T-helper 2 cell treated with Interferon-gamma antibody and Interleukin-4, amounts not matched to agents 100 ng/mL and 5 ng/mL, for 36 hours (primary cell): ENCODE measurements around the gene FH. TPM values are rescaled to one million over a fixed set of nuclear protein-coding genes. Genes with fewer than 3 reads are reported as not detected.

Experiments
- intact Hi-C: fragments of 100-400 bp; cut with micrococcal nuclease; formaldehyde crosslinking; loops from one replicate; pipeline ENCODE4 v1.15.1; 2023
- total RNA-seq: library from RNA; stranded (reverse); gene quantifications from 2 replicates; pipeline ENCODE4 v1.2.3, GENCODE V29; 2022

FH gene
- 73.2 and 78.6 TPM in 2 replicates for total RNA-seq

DNA sequence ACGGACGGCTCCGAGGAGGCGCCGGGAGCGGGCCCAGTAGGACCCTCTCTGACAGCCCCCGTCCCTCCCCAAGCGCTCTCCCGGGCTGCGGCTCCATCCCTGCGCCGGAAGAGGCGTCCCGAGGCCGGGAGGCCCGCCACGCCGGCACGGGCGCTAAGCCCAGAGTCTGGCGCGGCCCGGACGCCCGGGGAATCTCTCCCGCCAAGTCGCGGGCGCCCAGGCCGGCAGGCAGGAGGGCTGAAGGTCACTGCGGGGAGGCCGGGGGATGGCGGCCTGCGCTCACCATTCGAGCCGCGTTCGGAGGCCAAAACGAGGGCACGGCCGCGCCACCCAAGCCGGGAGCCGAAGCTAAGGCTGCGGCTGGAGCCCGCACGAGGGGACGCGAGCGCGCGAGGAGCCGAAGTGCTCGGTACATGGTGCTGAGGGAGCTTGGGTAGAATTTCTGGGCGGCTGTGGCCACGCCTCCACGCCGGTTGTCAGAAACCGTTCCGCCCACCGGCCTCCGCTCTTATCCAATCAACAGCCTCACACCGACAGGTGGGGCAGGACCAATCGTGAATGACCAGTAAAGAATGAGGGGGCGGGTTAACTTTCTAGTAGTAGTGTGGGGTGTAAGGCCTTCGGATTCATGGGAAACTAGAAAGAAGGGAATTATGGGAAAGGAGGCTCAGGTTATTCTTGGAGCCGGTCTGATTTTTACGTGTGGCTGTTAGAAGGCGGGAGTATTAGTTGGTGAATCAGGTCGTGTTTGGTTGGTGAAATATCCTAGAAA, at the start of gene FH:
FH (minus strand) TSS at position 448 of the 772 bp plus-strand sequence; CDS start at position 415, 33 bp downstream.
- intact Hi-C loops = loop anchor here (1.0 kb wide), 4 partner anchors 12 to 328 kb away; partner anchors contain the start of genes CHML and OPN3

DNA sequence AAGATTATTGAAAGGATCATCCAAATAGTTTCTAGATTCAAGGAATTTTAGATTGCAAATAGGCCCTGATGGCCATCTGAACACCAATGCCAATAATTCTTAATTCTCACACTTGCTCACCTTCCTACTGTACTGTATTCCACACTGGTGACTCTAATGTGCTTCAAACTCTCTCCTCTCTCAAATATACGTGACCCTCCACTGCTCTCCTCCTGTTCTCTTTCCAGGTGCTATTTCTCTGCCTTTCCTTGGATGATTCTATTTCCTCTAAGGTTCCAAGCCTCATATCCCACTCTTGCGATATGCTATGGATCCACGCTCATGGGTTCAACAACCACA, 41.3 kb upstream of the FH start:
- intact Hi-C loops = no loop called here

DNA sequence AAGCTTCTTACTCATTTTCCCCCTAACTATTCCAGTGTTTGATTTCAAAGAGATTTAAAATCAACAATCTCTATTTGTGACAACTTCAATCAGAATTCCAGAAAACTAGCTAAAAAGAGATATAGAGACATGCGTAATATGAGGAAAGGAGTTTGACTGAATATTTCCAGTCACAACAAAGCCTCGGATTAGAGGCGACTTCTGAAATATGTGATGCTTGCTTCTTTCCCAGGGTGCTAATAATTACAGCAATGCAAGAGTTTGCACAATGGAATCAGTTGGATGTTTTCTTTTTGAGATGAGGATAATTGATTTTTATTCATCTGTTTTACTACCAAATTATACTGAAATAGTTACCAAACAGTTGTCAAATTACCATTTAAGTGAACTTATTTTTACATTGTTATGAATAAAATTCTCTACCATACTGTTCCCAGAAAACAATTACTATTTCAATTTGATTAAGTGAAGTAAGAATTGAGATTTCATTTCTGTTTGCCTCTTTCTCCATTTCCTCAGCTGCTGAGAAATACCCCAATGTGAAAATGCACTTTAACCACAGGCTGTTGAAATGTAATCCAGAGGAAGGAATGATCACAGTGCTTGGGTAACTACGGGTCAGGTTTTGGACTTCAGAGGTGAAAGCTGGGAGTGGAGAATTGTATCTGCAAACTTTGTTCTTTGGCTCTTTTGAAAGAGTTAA, 40.7 kb upstream of the FH start:
- intact Hi-C loops = no loop called here

GRCh38 chr1:241557551-241558193, 38.1 kb upstream of the FH start:
- intact Hi-C loops = no loop called here

DNA sequence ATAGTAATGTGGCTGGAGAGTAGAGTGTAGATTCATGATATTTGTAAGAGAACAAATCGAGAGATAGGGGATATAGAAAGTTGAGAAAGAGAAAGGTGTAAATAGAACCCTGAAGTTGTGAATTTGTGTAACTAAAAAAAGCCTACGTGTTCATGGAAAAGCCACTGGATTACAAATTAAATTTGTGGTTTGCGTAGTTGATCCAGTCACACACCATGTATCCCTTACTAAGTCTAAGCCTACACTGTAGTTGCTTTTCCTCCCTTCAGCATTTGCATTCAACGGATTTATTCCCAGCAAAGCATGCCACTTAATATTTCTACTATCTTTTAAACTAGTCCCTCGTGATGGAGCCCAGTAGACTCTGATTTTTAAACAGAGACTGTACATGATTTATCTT, 37.5 kb upstream of the FH start:
- intact Hi-C loops = no loop called here

GRCh38 chr1:241555526-241555925, 36.0 kb upstream of the FH start:
- intact Hi-C loops = no loop called here

DNA sequence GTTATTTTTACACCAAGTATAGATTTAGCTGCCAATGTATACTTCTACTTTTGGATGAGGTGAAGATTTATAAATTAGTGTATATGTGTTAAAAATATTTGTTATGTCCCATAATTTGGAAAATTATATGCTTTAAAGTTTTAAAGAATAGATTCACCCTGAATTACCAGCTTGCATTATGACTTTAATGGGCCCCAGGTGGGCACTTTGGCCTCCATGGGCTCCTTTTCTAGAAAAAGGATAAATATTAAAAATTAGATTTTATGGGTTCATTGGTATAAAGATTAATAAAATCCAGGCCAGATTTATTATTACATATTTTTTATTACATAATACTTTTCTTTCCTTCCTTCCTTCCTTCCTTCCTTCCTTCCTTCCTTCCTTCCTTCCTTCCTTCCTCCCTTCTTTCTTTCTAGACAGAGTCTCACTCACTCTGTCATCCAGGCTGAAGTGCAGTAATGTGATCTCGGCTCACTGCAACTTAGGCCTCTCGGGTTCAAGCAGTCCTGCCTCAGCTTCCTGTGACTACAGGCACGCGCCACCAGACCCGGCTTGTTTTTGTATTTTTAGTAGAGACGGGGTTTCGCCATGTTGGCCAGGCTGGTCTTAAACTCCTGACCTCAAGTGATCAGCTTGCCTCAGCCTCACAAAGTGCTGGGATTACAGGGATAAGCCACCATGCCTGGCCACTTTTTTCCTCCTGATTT, 34.5 kb upstream of the FH start:
- intact Hi-C loops = no loop called here

GRCh38 chr1:241551759-241552638, 32.4 kb upstream of the FH start:
- intact Hi-C loops = loop anchor here (1.0 to 2.0 kb wide), 2 partner anchors 19 to 33 kb away; partner anchors contain the start of genes FH and KMO

DNA sequence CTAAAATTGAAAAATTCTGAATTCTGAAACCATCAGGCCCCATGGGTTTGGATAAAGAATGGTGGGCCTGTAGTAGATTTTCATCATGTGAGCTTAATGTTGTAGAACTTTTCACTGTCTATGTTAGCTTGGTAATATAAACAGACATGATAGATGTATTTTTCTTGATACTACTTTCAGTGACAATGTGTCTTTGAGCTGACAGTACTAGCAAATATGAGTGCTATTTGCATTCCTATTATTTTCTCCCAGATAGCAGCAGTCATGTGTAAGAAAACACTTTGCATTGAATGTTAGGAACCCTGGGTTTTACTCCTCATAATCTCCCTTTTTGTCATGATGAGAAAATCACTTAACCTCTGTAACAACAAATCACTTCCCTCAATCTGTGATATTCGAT, 30.8 kb upstream of the FH start:
- intact Hi-C loops = loop anchor here (2.0 kb wide), 1 partner anchor 18 kb away; the partner anchor contains the start of gene KMO

DNA sequence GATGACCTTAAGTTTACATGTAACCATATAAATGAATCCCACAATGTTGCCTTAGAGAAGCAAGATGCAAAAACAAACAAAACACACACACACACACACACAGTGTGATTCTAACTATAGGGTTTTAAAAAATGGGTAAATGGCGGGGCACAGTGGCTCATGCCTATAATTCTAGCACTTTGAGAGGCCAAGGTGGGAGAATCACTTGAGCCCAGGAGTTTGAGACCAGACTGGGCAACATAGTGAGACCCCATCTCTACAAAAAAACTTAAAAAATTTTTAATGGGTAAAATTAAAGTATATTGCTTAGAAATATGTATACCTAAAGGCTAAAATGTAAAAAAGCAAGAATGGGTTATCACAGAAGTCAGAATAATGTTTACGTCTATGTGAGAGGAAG, 28.5 kb upstream of the FH start:
- intact Hi-C loops = no loop called here

DNA sequence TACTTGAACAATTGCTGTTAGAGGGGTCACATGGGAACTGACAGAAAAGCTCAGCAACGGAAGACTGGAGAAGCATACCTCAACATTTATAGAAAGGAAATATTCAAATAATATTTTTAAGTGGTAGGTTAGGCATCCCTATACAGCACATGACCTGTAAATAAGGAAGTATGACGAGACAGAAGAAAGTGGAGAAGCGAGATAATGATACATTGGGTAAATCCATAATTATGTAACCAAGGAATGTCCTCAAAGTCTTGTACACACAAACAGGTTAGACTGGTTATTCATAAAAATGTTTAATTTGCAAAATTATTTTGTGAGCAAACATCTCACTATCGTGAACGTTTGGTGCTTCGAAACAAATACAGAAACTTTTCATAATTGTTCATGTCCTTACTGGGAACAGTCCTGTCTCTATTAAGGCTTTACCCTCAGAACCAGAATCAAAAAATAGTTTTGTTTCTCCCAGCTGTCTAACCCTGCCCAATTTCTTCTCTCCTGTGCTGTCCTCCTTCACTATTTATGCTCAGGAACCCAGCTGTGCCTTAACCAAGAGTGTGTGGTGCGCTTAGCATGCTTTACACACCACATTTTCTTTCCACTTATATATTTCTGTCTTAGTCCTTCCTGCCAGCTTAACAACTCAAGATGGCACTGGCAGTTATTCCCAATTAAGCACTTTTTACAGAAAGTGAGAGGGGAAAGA, 22.8 kb upstream of the FH start:
- intact Hi-C loops = no loop called here

DNA sequence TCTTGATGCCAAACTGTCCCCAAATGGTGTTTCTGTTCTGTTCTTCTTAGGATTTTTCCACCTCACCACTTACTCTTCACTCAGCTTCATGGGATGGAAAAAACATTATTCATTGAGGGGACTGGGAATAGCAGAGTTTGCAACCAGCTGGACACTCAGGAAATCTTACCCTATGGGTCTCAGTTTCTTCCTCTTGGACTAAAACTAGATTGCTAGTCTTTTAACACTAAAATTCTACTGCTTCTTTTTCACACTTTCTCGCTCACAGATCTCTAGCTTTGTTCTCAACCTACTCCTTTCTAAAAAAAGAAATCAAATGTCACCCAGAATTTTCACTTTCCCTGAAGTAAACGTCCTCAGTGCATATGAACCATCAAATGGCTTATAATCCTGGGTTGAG, 17.4 kb upstream of the FH start:
- intact Hi-C loops = no loop called here

DNA sequence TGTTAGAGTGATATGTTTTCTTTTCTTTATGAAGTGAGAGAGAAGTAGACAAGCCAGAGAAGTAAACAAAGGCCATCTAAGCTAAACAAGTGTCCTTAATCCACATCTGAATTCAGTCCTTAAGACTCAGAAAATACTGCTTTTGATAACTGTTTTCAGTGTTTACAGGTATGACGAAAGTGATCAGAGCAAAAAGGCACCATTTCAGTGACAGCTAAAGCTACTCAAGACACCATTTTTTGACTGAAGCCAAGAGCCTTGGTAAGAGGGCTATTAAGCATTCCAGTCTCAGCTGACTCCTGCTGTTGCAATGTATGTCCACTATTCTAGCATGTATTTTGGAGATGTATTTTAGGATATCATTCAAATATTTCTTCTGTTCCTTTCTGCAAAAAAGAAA, 16.7 kb upstream of the FH start:
- intact Hi-C loops = no loop called here

DNA sequence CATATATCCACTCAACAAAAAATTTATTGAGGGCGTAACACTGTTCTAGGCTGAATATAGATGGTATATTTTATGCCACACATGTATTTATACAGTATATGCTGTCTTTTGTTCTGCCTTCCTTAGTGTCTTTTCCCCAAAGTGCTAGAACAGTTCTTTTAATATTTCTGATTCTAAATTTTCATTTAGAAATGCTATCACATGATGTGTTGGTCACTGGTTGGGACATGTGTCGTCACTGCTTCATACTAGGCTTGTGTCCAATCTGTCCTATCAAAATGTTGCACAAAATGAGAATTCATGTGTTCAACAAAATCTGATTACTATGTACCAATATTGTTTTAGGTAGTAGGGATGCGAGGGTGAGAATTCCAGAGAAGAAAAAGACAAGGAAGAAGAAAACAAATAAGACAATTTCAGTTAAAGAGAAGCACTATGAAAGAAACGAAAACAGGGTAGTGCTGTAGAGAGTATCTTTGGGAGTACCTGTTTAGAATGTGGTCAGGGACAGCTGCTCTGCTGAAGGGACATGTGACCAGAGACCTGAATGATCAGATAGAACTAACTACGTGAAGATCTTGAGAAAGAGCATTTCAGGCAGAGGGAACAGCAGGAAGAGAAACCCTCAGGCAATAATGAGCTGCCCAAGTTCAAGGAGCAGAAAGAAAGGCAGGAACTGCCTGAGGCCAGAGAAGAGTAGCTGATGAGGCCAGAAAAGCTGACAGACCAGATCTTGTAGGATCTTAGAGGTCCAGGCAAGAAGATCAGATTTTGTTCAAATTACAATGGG, 14.0 kb upstream of the FH start:
- intact Hi-C loops = loop anchor here (2.0 to 5.0 kb wide), 2 partner anchors 17 to 364 kb away; no protein-coding TSS in a partner anchor

DNA sequence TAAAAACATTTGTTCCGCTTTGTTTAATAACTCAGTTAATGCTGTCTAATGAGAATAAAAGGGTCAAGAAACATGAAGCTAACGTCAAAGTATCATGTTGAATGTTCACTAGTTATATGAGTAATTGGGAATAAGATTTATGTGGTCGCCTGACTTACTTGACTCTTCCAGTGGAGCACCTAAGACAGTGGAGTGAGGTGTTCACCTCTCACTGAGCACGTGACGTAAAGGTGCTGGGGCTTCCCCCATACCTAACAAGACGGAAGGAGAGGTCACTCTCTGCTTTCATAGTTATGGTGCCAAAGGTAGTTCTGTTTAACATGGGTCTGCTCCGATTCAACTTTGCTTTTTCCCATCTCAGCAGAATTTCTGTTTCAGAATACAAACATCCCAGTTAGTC, 13.3 kb upstream of the FH start:
- intact Hi-C loops = loop anchor here (2.0 to 5.0 kb wide), 2 partner anchors 18 to 364 kb away; no protein-coding TSS in a partner anchor

DNA sequence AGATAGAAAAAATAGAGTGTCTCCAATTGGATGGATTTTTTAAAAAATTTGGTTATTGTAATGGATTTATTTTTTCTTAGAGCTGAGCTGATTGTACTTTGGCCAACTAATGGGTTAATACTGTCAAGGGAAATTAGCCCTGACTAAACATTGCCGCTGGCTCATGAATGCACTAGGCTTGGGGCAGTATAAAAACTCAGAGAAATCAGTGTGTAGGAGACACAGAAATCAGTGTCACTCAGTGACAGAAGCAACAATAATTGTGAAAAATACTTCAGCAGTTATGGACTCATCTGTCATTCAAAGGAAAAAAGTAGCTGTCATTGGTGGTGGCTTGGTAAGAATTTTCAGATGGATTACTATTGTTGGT, 12.6 kb upstream of the FH start, which contains the start of gene KMO:
KMO (plus strand) TSS at position 217 of the 370 bp plus-strand sequence; CDS start at position 284, 67 bp downstream.
- intact Hi-C loops = loop anchor here (2.0 to 5.0 kb wide), 2 partner anchors 19 to 365 kb away; no protein-coding TSS in a partner anchor

DNA sequence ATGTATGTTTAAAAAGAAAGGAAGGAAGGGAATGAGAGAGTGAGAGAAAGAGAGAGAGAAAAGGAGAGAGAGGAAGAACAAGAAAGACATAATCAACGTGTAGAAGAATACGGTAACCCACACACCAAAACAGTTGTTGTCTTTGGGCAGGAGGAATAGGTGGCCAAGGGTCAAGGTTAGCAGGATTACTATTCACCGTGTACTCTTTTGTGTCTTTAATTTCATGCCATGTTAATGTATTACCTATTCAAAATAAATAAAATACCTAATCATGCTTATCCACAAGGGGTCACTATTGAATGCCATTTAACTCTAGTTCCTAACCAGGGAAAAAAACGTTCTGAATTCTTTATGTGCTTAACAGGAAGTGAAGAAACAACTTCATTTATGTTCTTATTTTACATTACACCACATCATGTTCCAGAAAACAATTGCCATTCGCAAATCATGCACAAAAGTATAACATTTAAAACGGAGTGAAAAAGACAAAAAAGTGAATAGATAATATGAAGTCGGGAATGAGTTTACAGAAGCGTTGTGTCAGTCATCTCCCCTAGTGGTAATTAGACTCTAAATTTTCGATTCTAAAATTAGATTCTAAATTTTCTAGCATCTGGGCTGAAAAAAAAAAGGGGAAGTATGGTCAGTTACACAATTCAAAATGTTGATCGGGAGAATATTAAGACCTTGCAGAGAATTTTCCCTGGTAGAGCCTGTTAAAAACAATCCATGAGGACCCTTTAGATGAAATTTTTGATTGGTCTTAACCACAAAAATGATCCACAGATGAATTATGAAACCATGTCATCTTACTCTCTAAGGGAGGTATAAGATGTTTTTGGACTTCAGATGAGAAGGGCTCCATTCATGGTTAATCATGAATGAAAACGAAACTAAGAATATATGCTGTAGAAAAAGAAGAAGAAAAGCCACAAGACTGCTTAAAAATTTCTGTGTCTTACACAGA, 11.9 kb upstream of the FH start:
- intact Hi-C loops = loop anchor here (1.0 to 5.0 kb wide), 8 partner anchors 12 to 486 kb away; partner anchors contain the start of gene FH

DNA sequence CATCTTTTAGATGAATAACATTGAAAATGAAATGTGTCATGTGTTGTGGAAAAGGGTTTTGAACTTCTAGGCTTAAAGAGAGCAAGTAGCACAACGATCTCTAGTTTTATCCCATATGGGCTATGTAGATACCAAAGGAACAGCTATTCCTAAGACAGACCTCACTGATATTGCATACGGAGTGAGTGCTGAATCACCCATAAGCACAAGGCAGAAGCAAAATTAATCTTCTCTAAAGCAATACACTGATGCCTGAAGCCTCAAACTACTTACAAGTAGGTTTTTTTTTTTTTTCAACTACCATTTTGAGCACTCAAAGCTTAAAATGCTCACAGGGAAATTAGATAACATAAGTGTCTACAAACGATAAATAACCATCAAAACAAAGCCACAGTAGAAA, 7.6 kb upstream of the FH start:
- intact Hi-C loops = no loop called here
